IMR-90 (cell line): ENCODE results near the gene TRIM2. TPM values are rescaled to one million over a fixed set of nuclear protein-coding genes. Genes with fewer than 3 reads are reported as not detected.

Experiments
- ATAC-seq: fragments of 200-7000 bp; cut with Tn5 transposase; 2 replicates; pipeline ENCODE4 v1.9.1; 2020; ENCODE audit warnings: low read depth, mild to moderate bottlenecking, moderate library complexity
- BruUV-seq: library from RNA; stranded (reverse); fragments of 400-500 nt; replicated peaks from 2 replicates; lab custom pipeline; 2021; lab: Mats Ljungman, UMichigan
- CTCF ChIA-PET: fragments of 300-600 bp; formaldehyde crosslinking; extraction: SDS; loops from one replicate; lab custom pipeline; 2021; ENCODE audit warnings: antibody characterized with exemption; lab: Yijun Ruan, JAX
- POLR2A ChIA-PET: fragments of 300-600 bp; sonication (Branson Sonifier 250); formaldehyde crosslinking; loops from one replicate; lab custom pipeline; 2022; ENCODE audit warnings: antibody characterized with exemption; ENCODE audit not compliant: unreplicated experiment; lab: Charles Lee
- DNase-seq: peaks from one replicate; pipeline ENCODE4 v3.0.0; 2013
- H2AFZ ChIP-seq: replicated peaks from 2 replicates; pipeline ENCODE3; 2013; ENCODE audit warnings: low read length, mild to moderate bottlenecking; ENCODE audit not compliant: poor library complexity
- H2AK5ac ChIP-seq: 2 replicates; pipeline ENCODE4 v1.6.1; 2013; ENCODE audit warnings: low read depth, low read length, inconsistent platforms
- H2AK9ac ChIP-seq: replicated peaks from 2 replicates; pipeline ENCODE3; 2013; ENCODE audit warnings: mild to moderate bottlenecking, low read depth, low read length, moderate library complexity; ENCODE audit not compliant: poor library complexity
- H2BK120ac ChIP-seq: 2 replicates; pipeline ENCODE4 v1.6.1; 2013; ENCODE audit warnings: low read depth, low read length, inconsistent platforms
- H2BK15ac ChIP-seq: 3 replicates; pipeline ENCODE4 v1.6.1; 2013; ENCODE audit warnings: low read depth, low read length, inconsistent platforms
- H2BK20ac ChIP-seq: 2 replicates; pipeline ENCODE4 v1.6.1; 2013; ENCODE audit warnings: low read depth, mild to moderate bottlenecking, inconsistent platforms, low read length, moderate library complexity
- H2BK5ac ChIP-seq: 2 replicates; pipeline ENCODE4 v1.6.1; 2013; ENCODE audit warnings: mild to moderate bottlenecking, low read depth, low read length, inconsistent platforms; ENCODE audit not compliant: poor library complexity, severe bottlenecking
- H3K14ac ChIP-seq: replicated peaks from 2 replicates; pipeline ENCODE4 v1.6.1; 2013; ENCODE audit warnings: low read depth, low read length, inconsistent platforms
- H3K18ac ChIP-seq: 2 replicates; pipeline ENCODE4 v1.6.1; 2013; ENCODE audit warnings: low read depth, low read length, control low read depth
- H3K23ac ChIP-seq: 2 replicates; pipeline ENCODE4 v1.6.1; 2013; ENCODE audit warnings: low read depth, low read length, inconsistent platforms
- H3K27ac ChIP-seq: 2 replicates; pipeline ENCODE4 v1.5.1; 2013; ENCODE audit warnings: mild to moderate bottlenecking, control low read depth, low read length; ENCODE audit not compliant: insufficient read depth
- H3K27me3 ChIP-seq: 2 replicates; pipeline ENCODE4 v1.6.1; 2013; ENCODE audit warnings: low read length; ENCODE audit not compliant: control insufficient read depth, insufficient read depth
- H3K36me3 ChIP-seq: 2 replicates; pipeline ENCODE4 v1.6.1; 2013; ENCODE audit warnings: low read length, mixed read lengths; ENCODE audit not compliant: control insufficient read depth, insufficient read depth
- H3K4ac ChIP-seq: 2 replicates; pipeline ENCODE4 v1.6.1; 2013; ENCODE audit warnings: low read depth, low read length, inconsistent platforms
- H3K4me1 ChIP-seq: 2 replicates; pipeline ENCODE4 v1.6.1; 2013; ENCODE audit warnings: low read length, mixed read lengths; ENCODE audit not compliant: control insufficient read depth, insufficient read depth
- H3K4me2 ChIP-seq: 2 replicates; pipeline ENCODE4 v1.6.1; 2013; ENCODE audit warnings: low read depth, mild to moderate bottlenecking, control low read depth, low read length, moderate library complexity
- H3K4me3 ChIP-seq: 2 replicates; pipeline ENCODE4 v1.5.1; 2013; ENCODE audit warnings: low read depth, mild to moderate bottlenecking, control low read depth, low read length, moderate library complexity; ENCODE audit not compliant: insufficient read depth
- H3K56ac ChIP-seq: 2 replicates; pipeline ENCODE4 v1.6.1; 2013; ENCODE audit warnings: low read length, inconsistent platforms; ENCODE audit not compliant: insufficient read depth; ENCODE audit errors: extremely low read depth
- H3K79me1 ChIP-seq, 2 experiments: 2 replicates each; pipeline ENCODE4 v1.6.1; 2013; ENCODE audit warnings: low read length in 2 of 2, inconsistent platforms in 1 of 2, low read depth in 1 of 2
- H3K9ac ChIP-seq: 2 replicates; pipeline ENCODE4 v1.6.1; 2013; ENCODE audit warnings: low read depth, low read length, control low read depth
- H3K9me1 ChIP-seq: 2 replicates; pipeline ENCODE4 v1.6.1; 2013; ENCODE audit warnings: low read length, inconsistent platforms; ENCODE audit not compliant: insufficient read depth
- H3K9me3 ChIP-seq: 2 replicates; pipeline ENCODE4 v1.6.1; 2013; ENCODE audit warnings: low read length; ENCODE audit not compliant: control insufficient read depth, insufficient read depth
- H4K20me1 ChIP-seq: 2 replicates; pipeline ENCODE4 v1.6.1; 2013; ENCODE audit warnings: low read length, inconsistent platforms; ENCODE audit not compliant: insufficient read depth
- H4K5ac ChIP-seq: 2 replicates; pipeline ENCODE4 v1.6.1; 2013; ENCODE audit warnings: mild to moderate bottlenecking, low read depth, low read length, control low read depth
- H4K8ac ChIP-seq, 2 experiments: 2 replicates each; pipeline ENCODE4 v1.6.1; 2013; ENCODE audit warnings: low read depth in 2 of 2, low read length in 2 of 2, control low read depth in 1 of 2, inconsistent platforms in 1 of 2
- H4K91ac ChIP-seq: 2 replicates; pipeline ENCODE4 v1.6.1; 2013; ENCODE audit warnings: low read depth, low read length, inconsistent platforms; ENCODE audit not compliant: insufficient read depth
- BHLHE40 ChIP-seq: fragments of 150-350 bp; IDR thresholded peaks from 2 replicates; pipeline ENCODE4 v1.6.1; 2016; ENCODE audit warnings: mild to moderate bottlenecking, low read depth, low read length
- CEBPB ChIP-seq: IDR thresholded peaks from 2 replicates; pipeline ENCODE4 v1.6.1; 2012; ENCODE audit warnings: low read depth, low read length, improper control_type of control experiment
- CHD1 ChIP-seq: IDR thresholded peaks from 2 replicates; pipeline ENCODE4 v1.6.1; 2012; ENCODE audit warnings: low read depth, low read length, improper control_type of control experiment
- CTCF ChIP-seq: conservative IDR thresholded peaks from 2 replicates; pipeline ENCODE4 v1.5.1; 2012; ENCODE audit warnings: mild to moderate bottlenecking, low read depth, low read length, improper control_type of control experiment
- ELK1 ChIP-seq: fragments of 150-350 bp; IDR thresholded peaks from 2 replicates; pipeline ENCODE4 v1.6.1; 2016; ENCODE audit warnings: low read depth, mild to moderate bottlenecking, low read length, moderate library complexity, borderline replicate concordance
- FOS ChIP-seq: fragments of 150-350 bp; IDR thresholded peaks from 2 replicates; pipeline ENCODE4 v1.6.1; 2016; ENCODE audit warnings: low read depth, low read length
- MAFK ChIP-seq: IDR thresholded peaks from 2 replicates; pipeline ENCODE4 v1.6.1; 2012; ENCODE audit warnings: low read depth, low read length, improper control_type of control experiment
- MAZ ChIP-seq: IDR thresholded peaks from 2 replicates; pipeline ENCODE4 v1.6.1; 2012; ENCODE audit warnings: low read depth, mild to moderate bottlenecking, low read length, improper control_type of control experiment, moderate library complexity, borderline replicate concordance
- MXI1 ChIP-seq: IDR thresholded peaks from 2 replicates; pipeline ENCODE4 v1.6.1; 2012; ENCODE audit warnings: low read depth, mild to moderate bottlenecking, low read length, moderate library complexity, borderline replicate concordance
- NFE2L2 ChIP-seq: fragments of 150-350 bp; IDR thresholded peaks from 2 replicates; pipeline ENCODE4 v1.6.1; 2016; ENCODE audit warnings: low read depth, mild to moderate bottlenecking, low read length
- POLR2A ChIP-seq: IDR thresholded peaks from 2 replicates; pipeline ENCODE4 v1.6.1; 2012; ENCODE audit warnings: mild to moderate bottlenecking, low read depth, low read length
- RAD21 ChIP-seq: IDR thresholded peaks from 2 replicates; pipeline ENCODE4 v1.6.1; 2012; ENCODE audit warnings: low read length, improper control_type of control experiment
- RCOR1 ChIP-seq: IDR thresholded peaks from 2 replicates; pipeline ENCODE4 v1.6.1; 2012; ENCODE audit warnings: mild to moderate bottlenecking, low read length, improper control_type of control experiment; ENCODE audit not compliant: insufficient replicate concordance
- RFX5 ChIP-seq: IDR thresholded peaks from 2 replicates; pipeline ENCODE4 v1.8.0; 2012; ENCODE audit warnings: low read depth, mild to moderate bottlenecking, low read length, moderate library complexity
- SMC3 ChIP-seq: fragments of 150-350 bp; IDR thresholded peaks from 2 replicates; pipeline ENCODE4 v1.6.1; 2016; ENCODE audit warnings: low read depth, mild to moderate bottlenecking, antibody characterized with exemption, low read length, moderate library complexity
- USF2 ChIP-seq: fragments of 150-350 bp; IDR thresholded peaks from 2 replicates; pipeline ENCODE4 v1.6.1; 2017; ENCODE audit warnings: mild to moderate bottlenecking, antibody characterized with exemption, low read length, low read depth
- WGBS, 2 experiments: methylation state at CpG; one replicate each; pipeline versions ENCODE4 v1.1.5 to v1.1.7; 2013; ENCODE audit warnings: missing lambda C conversion rate in 2 of 2; ENCODE audit not compliant: insufficient read length in 1 of 2; ENCODE audit errors: extremely low coverage in 2 of 2; 5-methylcytosine and 5-hydroxymethylcytosine counted together
- dilution Hi-C: fragments of 300-500 bp; cut with HindIII; formaldehyde crosslinking; loops from one replicate; pipeline ENCODE4 v1.14.3; 2018; ENCODE audit warnings: low sequenced_read_pairs; ENCODE audit not compliant: unreplicated experiment
- in situ Hi-C: fragments of 300-500 bp; cut with MboI; formaldehyde crosslinking; loops from 3 replicates; pipeline ENCODE4 v1.14.3; 2019; ENCODE audit warnings: low sequenced_read_pairs, inconsistent platforms, mixed read lengths
- intact Hi-C: fragments of 100-400 bp; cut with micrococcal nuclease; formaldehyde crosslinking; loops from 2 replicates; pipeline ENCODE4 v1.10.0; 2022
- polyA plus RNA-seq, 3 experiments: library from polyadenylated mRNA; depleted of rRNA; stranded (reverse); fragments of >200 nt; gene quantifications; 2 replicates each; pipeline ENCODE4 v1.2.3, GENCODE V29; 2012; ENCODE audit warnings: low replicate concordance in 1 of 3
- total RNA-seq: library from RNA; depleted of rRNA; stranded (reverse); fragments of >200 nt; gene quantifications from 2 replicates; pipeline ENCODE4 v1.2.3, GENCODE V29; 2012

TRIM2 gene
- total and polyA plus RNA-seq, 2 of the 4 experiments (the other 2 are of a cell fraction), result 16.0 to 64.2 TPM

- Histone ChIP-seq H3K79me1 (peaks cover 7 to 22% of the 10 kb centered on the region in 2 experiments; a peak in 3 of 4 replicates), H4K20me1 (peaks cover 29% of the 10 kb centered on the region; the same call in 1 of the 2 replicates), H2BK5ac (no peak overlapping the region), H3K56ac (no peak overlapping the region), H4K5ac (no peak overlapping the region), H2AFZ (no peak overlapping the region), H2AK5ac (no peak overlapping the region), H3K4me3 (no peak overlapping the region), H2BK15ac (no peak overlapping the region), H3K9ac (no peak overlapping the region), H3K4me2 (no peak overlapping the region), H2BK120ac (no peak overlapping the region), H3K36me3 (peaks cover 5% of the 10 kb centered on the region; the same call in 1 of the 2 replicates), H3K23ac (no peak overlapping the region), H3K9me3 (no peaks in the 10 kb centered on the region), H4K8ac (no peak overlapping the region), H3K4me1 (peaks cover 3% of the 10 kb centered on the region; the same call in 1 of the 2 replicates), H2AK9ac (no peak overlapping the region), H3K4ac (no peak overlapping the region), H4K91ac (no peak overlapping the region), H3K14ac (no peak overlapping the region), H3K27me3 (no peaks in the 10 kb centered on the region), H3K18ac (no peak overlapping the region), H2BK20ac (no peak overlapping the region), H3K9me1 (0 out of 2 replicates have a peak, but pooled peaks cover 4% of the 10 kb centered on the region), H3K27ac (no peak overlapping the region)
- in situ Hi-C loops, result no loop called here
- ATAC-seq (no peak), DNase-seq (no peak)
- BruUV-seq, result no TSS peak
- CTCF ChIA-PET, result no interaction called here
- intact Hi-C loops, result no loop called here
- no CpG with 5 or more reads among the region's 4 CpGs for WGBS, 2 experiments
- POLR2A ChIA-PET, result no interaction called here
- TF ChIP-seq MAZ (no peak), CTCF (no peak), ELK1 (no peak), FOS (no peak), MAFK (no peak), MXI1 (no peak), USF2 (no peak), RCOR1 (no peak), BHLHE40 (no peak), POLR2A (no peak), CEBPB (no peak), SMC3 (no peak), NFE2L2 (no peak), RFX5 (no peak), CHD1 (no peak), RAD21 (no peak)
- dilution Hi-C loops, result no loop called here
Observed at GRCh38 chr4:153268295-153268694, 64.1 kb downstream of the TRIM2 start.
